DND-41 (cell line): ENCODE measurements around the gene YWHAQ.

Experiments used
- ATAC-seq: fragments of 200-7000 bp; cut with Tn5 transposase; 3 replicates; pipeline ENCODE4 v1.9.1; 2021; ENCODE audit warnings: low read depth; ENCODE audit not compliant: insufficient read depth
- DNase-seq: peaks from one replicate; pipeline ENCODE4 v3.0.0-alpha.2; 2020
- H2AFZ ChIP-seq: 2 replicates; pipeline ENCODE4 v1.6.0; 2012; ENCODE audit warnings: low read depth, low read length
- H3K27ac ChIP-seq: 2 replicates; pipeline ENCODE4 v1.5.1; 2012; ENCODE audit warnings: low read length, inconsistent platforms
- H3K27me3 ChIP-seq: fragments of 200-600 bp; sonication (generic); 2 replicates; pipeline ENCODE4 v1.6.0; 2012; ENCODE audit warnings: low read length, mild to moderate bottlenecking, inconsistent platforms; ENCODE audit not compliant: insufficient read depth, poor library complexity
- H3K36me3 ChIP-seq: 2 replicates; pipeline ENCODE4 v1.5.1; 2012; ENCODE audit warnings: low read length, inconsistent platforms; ENCODE audit not compliant: insufficient read depth
- H3K4me1 ChIP-seq: 2 replicates; pipeline ENCODE4 v1.5.1; 2012; ENCODE audit warnings: mild to moderate bottlenecking, low read length; ENCODE audit not compliant: insufficient read depth
- H3K4me2 ChIP-seq: 2 replicates; pipeline ENCODE4 v1.6.0; 2012; ENCODE audit warnings: mild to moderate bottlenecking, moderate library complexity, low read length, inconsistent platforms; ENCODE audit not compliant: insufficient read depth
- H3K4me3 ChIP-seq, 2 experiments: fragments of 200-600 bp in 1 of 2; shearing (Covaris generic) in 1 of 2; 2 replicates each; pipeline ENCODE4 v1.5.1; 2012 to 2016; ENCODE audit warnings: inconsistent platforms in 2 of 2, low read length in 2 of 2, mild to moderate bottlenecking in 2 of 2, low read depth in 1 of 2, moderate library complexity in 1 of 2
- H3K79me2 ChIP-seq: 2 replicates; pipeline ENCODE4 v1.6.0; 2012; ENCODE audit warnings: low read length, inconsistent platforms; ENCODE audit not compliant: insufficient read depth
- H3K9ac ChIP-seq: 2 replicates; pipeline ENCODE4 v1.6.0; 2012; ENCODE audit warnings: low read depth, mild to moderate bottlenecking, inconsistent platforms, low read length, moderate library complexity
- H3K9me3 ChIP-seq: 2 replicates; pipeline ENCODE4 v1.5.1; 2012; ENCODE audit warnings: low read length, moderate library complexity, mild to moderate bottlenecking, inconsistent platforms; ENCODE audit not compliant: insufficient read depth, severe bottlenecking
- H4K20me1 ChIP-seq: 2 replicates; pipeline ENCODE4 v1.6.0; 2012; ENCODE audit warnings: low read length; ENCODE audit not compliant: insufficient read depth
- EZH2 ChIP-seq: IDR thresholded peaks from 3 replicates; pipeline ENCODE4 v1.6.1; 2012; ENCODE audit warnings: borderline replicate concordance, low read depth, mild to moderate bottlenecking, moderate library complexity, low read length, inconsistent platforms; ENCODE audit not compliant: severe bottlenecking
- TF ChIP-seq, protein P1 (sequence below): IDR thresholded peaks from 2 replicates; pipeline ENCODE4 v1.5.1; 2012; ENCODE audit warnings: borderline replicate concordance, low read length, moderate library complexity, mild to moderate bottlenecking; ENCODE audit not compliant: poor library complexity, severe bottlenecking; ENCODE audit errors: extremely low read depth

The YWHAQ gene

GRCh38 chr2:9661261-9661660 lies 30.5 kb upstream of the YWHAQ start:
- ATAC-seq, result no peak
- Histone ChIP-seq H2AFZ (no peak overlapping the region), H3K9me3 (no peaks in the 10 kb centered on the region), H4K20me1 (no peaks in the 10 kb centered on the region), H3K27me3 (peaks cover 5% of the 10 kb centered on the region), H3K4me3 (no peak overlapping the region), H3K27ac (no peak overlapping the region), H3K4me1 (no peaks in the 10 kb centered on the region), H3K4me2 (no peak overlapping the region), H3K79me2 (no peaks in the 10 kb centered on the region), H3K9ac (no peak overlapping the region), H3K36me3 (no peaks in the 10 kb centered on the region)
- no peak for DNase-seq
- TF ChIP-seq, protein P1, sequence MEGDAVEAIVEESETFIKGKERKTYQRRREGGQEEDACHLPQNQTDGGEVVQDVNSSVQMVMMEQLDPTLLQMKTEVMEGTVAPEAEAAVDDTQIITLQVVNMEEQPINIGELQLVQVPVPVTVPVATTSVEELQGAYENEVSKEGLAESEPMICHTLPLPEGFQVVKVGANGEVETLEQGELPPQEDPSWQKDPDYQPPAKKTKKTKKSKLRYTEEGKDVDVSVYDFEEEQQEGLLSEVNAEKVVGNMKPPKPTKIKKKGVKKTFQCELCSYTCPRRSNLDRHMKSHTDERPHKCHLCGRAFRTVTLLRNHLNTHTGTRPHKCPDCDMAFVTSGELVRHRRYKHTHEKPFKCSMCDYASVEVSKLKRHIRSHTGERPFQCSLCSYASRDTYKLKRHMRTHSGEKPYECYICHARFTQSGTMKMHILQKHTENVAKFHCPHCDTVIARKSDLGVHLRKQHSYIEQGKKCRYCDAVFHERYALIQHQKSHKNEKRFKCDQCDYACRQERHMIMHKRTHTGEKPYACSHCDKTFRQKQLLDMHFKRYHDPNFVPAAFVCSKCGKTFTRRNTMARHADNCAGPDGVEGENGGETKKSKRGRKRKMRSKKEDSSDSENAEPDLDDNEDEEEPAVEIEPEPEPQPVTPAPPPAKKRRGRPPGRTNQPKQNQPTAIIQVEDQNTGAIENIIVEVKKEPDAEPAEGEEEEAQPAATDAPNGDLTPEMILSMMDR, result no peak
- no peak for TF ChIP-seq EZH2

- TF ChIP-seq, protein P1, result no peak
- no peak for TF ChIP-seq EZH2
- H3K27ac ChIP-seq, result no peak overlapping the region
- no peaks in the 10 kb centered on the region for H3K36me3 ChIP-seq
- H3K27me3 ChIP-seq, result peaks cover 5% of the 10 kb centered on the region
- H2AFZ ChIP-seq, result no peak overlapping the region
- ATAC-seq (no peak), DNase-seq (no peak)
- H4K20me1 ChIP-seq, result no peaks in the 10 kb centered on the region
- no peaks in the 10 kb centered on the region for H3K79me2 ChIP-seq
- no peak overlapping the region for H3K9ac ChIP-seq
- no peaks in the 10 kb centered on the region for H3K9me3 ChIP-seq
- H3K4me1 ChIP-seq, result no peaks in the 10 kb centered on the region
- H3K4me3 ChIP-seq, result no peak overlapping the region
- no peak overlapping the region for H3K4me2 ChIP-seq
These were observed 30.0 kb upstream of the YWHAQ start for GRCh38 chr2:9660781-9661180.

DNA sequence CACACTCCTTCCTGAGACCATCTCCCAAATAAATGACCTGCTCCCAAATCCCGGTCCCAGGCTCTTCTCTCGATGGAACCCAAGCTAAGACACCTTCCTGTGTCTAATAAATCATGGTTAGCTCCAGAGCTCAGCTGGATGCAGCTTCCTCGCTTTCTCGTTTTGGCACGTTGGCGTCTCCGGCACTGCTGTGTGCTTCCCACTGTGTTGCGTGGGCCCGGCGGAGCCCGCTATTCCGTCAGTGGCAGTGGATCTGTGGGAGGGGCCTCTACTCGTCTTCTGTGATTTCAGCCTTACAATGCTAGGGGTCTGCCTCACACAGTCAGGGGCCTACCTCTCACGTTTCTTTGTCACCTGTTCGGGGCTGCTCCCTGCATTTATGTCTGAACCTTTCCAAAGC lies 29.4 kb upstream of the YWHAQ start:
- H3K27me3 ChIP-seq, result peaks cover 9% of the 10 kb centered on the region
- H3K4me2 ChIP-seq, result no peak overlapping the region
- H2AFZ ChIP-seq, result no peak overlapping the region
- TF ChIP-seq, protein P1, result no peak
- no peak for TF ChIP-seq EZH2
- no peak overlapping the region for H3K27ac ChIP-seq
- no peaks in the 10 kb centered on the region for H4K20me1 ChIP-seq
- H3K36me3 ChIP-seq, result no peaks in the 10 kb centered on the region
- H3K4me1 ChIP-seq, result no peaks in the 10 kb centered on the region
- DNase-seq (no peak), ATAC-seq (no peak)
- H3K4me3 ChIP-seq, result no peak overlapping the region
- no peaks in the 10 kb centered on the region for H3K9me3 ChIP-seq
- no peak overlapping the region for H3K9ac ChIP-seq
- H3K79me2 ChIP-seq, result no peaks in the 10 kb centered on the region

GRCh38 chr2:9658972-9659371 lies 28.2 kb upstream of the YWHAQ start:
- Histone ChIP-seq H3K9me3 (no peaks in the 10 kb centered on the region), H3K4me2 (no peak overlapping the region), H4K20me1 (no peaks in the 10 kb centered on the region), H3K79me2 (no peaks in the 10 kb centered on the region), H2AFZ (no peak overlapping the region), H3K4me3 (no peak overlapping the region), H3K4me1 (no peaks in the 10 kb centered on the region), H3K36me3 (no peaks in the 10 kb centered on the region), H3K9ac (no peak overlapping the region), H3K27ac (no peak overlapping the region), H3K27me3 (peaks cover 16% of the 10 kb centered on the region)
- TF ChIP-seq, protein P1, result no peak
- TF ChIP-seq EZH2, result no peak
- ATAC-seq, result no peak
- DNase-seq, result no peak
